NCI-H2029 (cell line): Measurements from ENCODE around the gene MAST4.
A peak's percentile ranks its signal among the peaks of the same experiment; 100 is the strongest.
"Not testable (repeated sequence)": the region's sequence is repeated elsewhere in the genome, so short reads cannot be mapped to it uniquely, and the experiment has no call there.

Source experiments
- DNase-seq: peaks from one replicate; lab custom pipeline; 2025; lab: John Stamatoyannopoulos, UW

Gene MAST4

GRCh38 chr5:67163863-67164595 is 567.8 kb downstream of the MAST4 start:
- no peak for DNase-seq

GRCh38 chr5:67164856-67165525 is 568.8 kb downstream of the MAST4 start:
- no peak for DNase-seq

DNA sequence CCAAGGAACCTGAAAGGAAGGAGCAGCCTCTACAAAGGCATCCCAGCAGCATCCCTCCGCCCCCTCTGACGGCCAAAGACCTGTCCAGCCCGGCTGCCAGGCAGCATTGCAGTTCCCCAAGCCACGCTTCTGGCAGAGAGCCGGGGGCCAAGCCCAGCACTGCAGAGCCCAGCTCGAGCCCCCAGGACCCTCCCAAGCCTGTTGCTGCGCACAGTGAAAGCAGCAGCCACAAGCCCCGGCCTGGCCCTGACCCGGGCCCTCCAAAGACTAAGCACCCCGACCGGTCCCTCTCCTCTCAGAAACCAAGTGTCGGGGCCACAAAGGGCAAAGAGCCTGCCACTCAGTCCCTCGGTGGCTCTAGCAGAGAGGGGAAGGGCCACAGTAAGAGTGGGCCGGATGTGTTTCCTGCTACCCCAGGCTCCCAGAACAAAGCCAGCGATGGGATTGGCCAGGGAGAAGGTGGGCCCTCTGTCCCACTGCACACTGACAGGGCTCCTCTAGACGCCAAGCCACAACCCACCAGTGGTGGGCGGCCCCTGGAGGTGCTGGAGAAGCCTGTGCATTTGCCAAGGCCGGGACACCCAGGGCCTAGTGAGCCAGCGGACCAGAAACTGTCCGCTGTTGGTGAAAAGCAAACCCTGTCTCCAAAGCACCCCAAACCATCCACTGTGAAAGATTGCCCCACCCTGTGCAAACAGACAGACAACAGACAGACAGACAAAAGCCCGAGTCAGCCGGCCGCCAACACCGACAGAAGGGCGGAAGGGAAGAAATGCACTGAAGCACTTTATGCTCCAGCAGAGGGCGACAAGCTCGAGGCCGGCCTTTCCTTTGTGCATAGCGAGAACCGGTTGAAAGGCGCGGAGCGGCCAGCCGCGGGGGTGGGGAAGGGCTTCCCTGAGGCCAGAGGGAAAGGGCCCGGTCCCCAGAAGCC is 569.6 kb downstream of the MAST4 start:
- peak; percentile 73 for DNase-seq

DNA sequence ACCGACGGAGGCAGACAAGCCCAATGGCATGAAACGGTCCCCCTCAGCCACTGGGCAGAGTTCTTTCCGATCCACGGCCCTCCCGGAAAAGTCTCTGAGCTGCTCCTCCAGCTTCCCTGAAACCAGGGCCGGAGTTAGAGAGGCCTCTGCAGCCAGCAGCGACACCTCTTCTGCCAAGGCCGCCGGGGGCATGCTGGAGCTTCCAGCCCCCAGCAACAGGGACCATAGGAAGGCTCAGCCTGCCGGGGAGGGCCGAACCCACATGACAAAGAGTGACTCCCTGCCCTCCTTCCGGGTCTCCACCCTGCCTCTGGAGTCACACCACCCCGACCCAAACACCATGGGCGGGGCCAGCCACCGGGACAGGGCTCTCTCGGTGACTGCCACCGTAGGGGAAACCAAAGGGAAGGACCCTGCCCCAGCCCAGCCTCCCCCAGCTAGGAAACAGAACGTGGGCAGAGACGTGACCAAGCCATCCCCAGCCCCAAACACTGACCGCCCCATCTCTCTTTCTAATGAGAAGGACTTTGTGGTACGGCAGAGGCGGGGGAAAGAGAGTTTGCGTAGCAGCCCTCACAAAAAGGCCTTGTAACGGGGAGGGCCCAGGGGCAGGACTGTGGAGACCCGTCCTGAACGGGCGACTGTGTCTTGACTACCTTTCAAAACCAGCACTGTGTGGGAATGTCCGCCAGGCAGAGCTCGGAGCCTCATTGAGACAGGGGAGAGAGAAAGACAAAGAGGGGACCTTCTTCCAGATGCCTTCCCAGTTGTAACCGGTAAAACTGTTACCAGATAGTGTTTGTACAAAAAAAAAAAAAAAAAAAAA is 570.5 kb downstream of the MAST4 start:
- DNase-seq = no peak

DNA sequence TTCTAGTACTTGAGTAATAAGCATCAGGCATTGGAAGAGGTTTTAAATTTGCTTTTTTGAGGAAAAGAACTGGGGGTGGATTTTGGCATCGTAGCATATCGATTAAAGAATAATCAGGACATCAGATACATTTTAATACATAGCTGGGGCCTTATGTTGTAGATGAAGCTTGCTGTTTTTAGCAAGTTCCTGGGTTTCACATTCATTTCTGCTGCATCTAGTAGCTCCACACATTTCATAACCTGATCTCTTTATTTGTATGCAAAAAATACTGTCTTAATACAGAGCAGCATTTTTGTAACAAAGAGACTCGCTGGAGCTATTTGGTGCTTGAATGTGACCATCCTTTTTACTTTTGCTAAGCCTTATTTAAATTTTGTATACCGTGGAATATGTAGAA is 571.9 kb downstream of the MAST4 start:
- no peak for DNase-seq

GRCh38 chr5:67170767-67171166 is 574.6 kb downstream of the MAST4 start:
- DNase-seq = no peak

DNA sequence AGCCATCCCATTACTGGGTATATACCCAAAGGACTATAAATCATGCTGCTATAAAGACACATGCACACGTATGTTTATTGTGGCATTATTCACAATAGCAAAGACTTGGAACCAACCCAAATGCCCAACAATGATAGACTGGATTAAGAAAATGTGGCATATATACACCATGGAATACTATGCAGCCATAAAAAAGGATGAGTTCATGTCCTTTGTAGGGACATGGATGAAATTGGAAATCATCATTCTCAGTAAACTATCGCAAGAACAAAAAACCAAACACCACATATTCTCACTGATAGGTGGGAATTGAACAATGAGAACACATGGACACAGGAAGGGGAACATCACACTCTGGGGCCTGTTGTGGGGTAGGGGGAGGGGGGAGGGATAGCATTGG is 577.2 kb downstream of the MAST4 start:
- not testable (repeated sequence) for DNase-seq

- DNase-seq = no peak
Observed at GRCh38 chr5:67173959-67174358, 577.8 kb downstream of the MAST4 start.

GRCh38 chr5:67176936-67177335 is 580.7 kb downstream of the MAST4 start:
- DNase-seq = no peak

DNA sequence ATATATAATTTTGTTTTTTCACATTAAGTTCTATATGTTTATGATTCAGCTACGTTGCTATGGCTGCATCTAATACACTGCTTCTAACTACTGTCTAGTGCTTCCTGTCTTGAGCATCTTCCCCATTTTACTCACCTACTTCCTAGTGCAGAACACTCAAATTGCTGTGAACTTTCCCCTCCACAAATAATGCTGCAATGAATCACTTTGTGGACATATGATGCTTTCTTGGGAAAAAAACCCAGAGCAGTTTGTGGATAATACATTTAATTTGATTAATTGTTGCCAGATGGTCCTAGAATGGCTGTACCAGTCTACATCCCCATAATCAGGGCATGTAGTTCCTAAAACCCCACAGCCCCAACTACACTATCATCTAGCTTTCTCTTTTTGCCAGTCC is 581.9 kb downstream of the MAST4 start:
- no peak for DNase-seq

GRCh38 chr5:67178966-67179365 is 582.8 kb downstream of the MAST4 start:
- DNase-seq = no peak

GRCh38 chr5:67179697-67180361 is 583.6 kb downstream of the MAST4 start:
- DNase-seq = no peak

GRCh38 chr5:67181648-67182221 is 585.5 kb downstream of the MAST4 start:
- no peak for DNase-seq

- no peak for DNase-seq
Observed at GRCh38 chr5:67182301-67182790, 586.2 kb downstream of the MAST4 start.

- no peak for DNase-seq
Observed at GRCh38 chr5:67183859-67184258, 587.7 kb downstream of the MAST4 start.

GRCh38 chr5:67187006-67187715 is 591.0 kb downstream of the MAST4 start:
- no peak for DNase-seq

DNA sequence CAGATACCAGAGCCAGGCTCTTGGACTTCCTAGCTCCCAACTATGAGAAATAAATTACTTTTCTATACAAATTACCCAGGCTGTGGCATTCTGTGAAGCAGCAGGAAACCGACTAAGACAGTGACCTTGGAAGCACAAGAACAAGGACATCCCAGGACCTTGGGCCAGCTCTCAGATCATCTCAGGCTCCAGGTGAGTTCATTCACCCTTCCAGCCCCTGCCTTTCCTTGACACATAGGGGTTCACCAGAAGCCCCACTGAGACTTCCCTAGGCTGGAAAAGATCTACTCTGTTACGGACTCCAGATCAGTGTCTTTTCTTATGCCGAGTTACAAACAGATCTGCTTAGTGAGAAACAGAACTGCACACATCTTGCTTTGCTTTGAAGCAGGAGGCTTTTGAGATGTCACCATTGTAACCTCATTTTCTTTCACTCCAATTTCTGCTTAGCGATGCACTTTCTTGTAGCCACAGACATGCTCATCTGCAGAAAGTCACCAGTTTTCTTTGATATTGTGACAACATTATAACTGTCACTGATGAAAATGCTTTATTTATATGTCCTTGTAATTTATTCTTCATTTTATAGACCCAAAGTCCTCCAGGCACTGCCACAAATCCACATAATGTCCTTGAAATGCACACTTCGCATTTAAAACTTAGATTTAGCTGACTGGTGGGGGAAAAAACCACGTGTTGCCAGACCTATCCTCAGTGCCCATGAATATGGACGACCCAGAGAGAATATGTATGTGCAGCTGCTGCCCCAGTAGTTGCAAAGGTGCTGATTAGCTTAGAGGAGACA is 592.3 kb downstream of the MAST4 start:
- DNase-seq = no peak

DNA sequence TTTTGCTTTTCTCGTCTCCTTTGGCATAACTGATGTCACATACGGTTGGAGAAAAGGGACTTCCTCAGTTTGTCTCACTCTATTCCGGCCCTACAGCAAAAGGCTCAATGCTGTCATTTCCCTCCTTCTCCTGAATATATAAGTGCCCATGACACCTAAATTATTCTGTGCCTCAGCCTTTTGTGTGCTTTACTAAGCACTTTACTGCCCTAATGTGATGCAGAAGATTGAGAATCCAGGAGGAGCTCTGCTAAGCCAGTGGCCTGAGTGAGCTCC is 592.8 kb downstream of the MAST4 start:
- no peak for DNase-seq

- DNase-seq = no peak
Observed at GRCh38 chr5:67189931-67190330, 593.7 kb downstream of the MAST4 start.
